ENCODE measurements around the gene PLPP3.
A peak's percentile ranks its signal among the peaks of the same experiment; 100 is the strongest.

Gene PLPP3

DNA sequence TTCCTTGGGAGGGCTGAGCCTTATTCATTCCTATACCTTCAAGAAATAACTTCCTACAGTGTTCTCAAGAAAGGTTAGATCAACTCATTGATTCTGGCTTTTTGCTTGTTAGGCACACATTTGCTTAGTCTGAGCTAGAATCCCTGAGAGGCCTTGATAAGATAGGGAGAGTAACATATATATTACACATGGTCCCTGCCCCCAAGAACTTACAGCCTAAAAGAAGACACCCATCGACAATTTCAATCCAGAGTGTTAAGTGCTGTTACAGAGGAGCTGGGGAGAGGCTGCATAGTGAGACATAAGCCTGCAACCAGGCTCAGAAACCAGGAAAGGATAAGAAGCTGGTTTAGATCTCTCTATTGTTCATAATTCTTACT, 68.7 kb downstream of the PLPP3 start:
- Mint-ChIP-seq H3K27me3 (peaks cover 3% of the 10 kb centered on the region), H3K4me1 (ENCODE audit: low read depth) (peaks cover 5% of the 10 kb centered on the region), H3K9me3 (no peaks in the 10 kb centered on the region), H3K36me3 (ENCODE audit: low read depth) (no peaks in the 10 kb centered on the region), H3K27ac (no peak overlapping the region), H3K4me3 (no peak overlapping the region)

DNA sequence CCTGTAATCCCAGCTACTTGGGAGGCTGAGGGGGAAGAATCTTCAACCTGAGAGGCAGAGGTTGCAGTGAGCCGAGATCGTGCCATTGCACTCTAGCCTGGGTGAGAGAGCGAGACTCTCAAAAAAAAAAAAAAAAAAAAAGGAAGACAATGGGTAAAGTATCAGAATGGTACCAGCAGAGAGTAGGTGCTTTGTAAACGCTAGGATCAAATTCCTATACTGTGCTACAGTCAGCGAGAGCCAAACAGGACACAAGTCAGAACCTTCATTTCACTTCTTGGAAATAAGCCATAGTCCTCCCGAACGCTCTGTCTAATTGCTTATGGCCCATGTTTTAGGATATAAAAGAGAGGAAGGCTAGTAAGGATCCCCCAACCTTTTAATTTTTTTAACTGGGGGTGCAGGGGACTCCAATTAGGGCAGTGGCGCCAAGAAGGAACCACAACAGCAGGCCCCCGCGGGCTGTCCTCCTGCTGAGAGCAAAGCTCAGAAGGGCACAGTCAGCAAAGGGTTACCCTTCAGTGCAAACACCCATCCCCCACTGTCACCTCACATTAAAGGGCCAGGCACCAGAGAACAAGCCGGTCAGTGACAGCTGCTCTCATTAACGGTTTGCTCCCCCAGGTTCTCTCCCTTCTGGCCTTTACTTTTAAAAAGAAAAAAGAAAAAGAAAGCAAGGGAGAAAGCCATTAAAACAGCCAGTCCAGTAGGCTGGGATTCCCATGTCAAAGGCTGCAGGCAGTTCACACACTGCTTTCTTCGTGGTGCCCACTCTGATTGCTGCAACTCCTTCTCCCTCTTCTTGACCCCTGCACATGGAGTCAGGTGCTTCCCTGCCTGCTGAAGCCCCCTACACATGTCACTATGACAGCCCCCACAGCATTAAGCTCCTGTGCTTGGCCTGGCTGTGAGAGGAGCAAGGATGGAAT, 69.4 kb downstream of the PLPP3 start:
- H3K27me3 Mint-ChIP-seq: peaks cover 3% of the 10 kb centered on the region
- H3K36me3 Mint-ChIP-seq (ENCODE audit: low read depth): no peaks in the 10 kb centered on the region
- no peak overlapping the region for H3K4me3 Mint-ChIP-seq
- H3K27ac Mint-ChIP-seq: no peak overlapping the region
- peaks cover 5% of the 10 kb centered on the region for H3K4me1 Mint-ChIP-seq (ENCODE audit: low read depth)
- H3K9me3 Mint-ChIP-seq: no peaks in the 10 kb centered on the region

DNA sequence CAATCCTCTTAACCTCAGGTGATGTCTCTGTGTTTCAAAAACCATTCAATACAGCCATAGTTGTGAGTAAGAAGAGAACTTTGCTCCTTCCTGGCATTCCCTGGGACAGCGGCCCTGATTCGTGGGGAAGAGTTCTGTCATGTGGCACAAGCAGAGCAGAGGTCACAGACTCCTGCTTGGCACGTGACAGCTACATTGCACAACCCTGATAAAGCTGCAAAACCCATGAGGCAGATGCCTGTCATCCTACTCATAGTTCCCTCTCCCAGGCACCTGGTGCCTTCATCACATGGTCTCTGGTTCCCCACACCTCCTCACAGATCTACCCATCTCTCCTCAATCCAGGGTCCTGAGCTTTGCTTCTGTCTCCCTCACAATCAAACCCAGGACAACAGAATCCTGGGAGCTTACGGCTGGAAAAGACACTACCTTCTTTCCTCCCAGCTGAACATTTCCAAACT, 70.8 kb downstream of the PLPP3 start:
- Mint-ChIP-seq H3K9me3 (no peaks in the 10 kb centered on the region), H3K27ac (no peak overlapping the region), H3K36me3 (ENCODE audit: low read depth) (no peaks in the 10 kb centered on the region), H3K4me3 (no peak overlapping the region), H3K27me3 (peaks cover 3% of the 10 kb centered on the region), H3K4me1 (ENCODE audit: low read depth) (peaks cover 5% of the 10 kb centered on the region)

DNA sequence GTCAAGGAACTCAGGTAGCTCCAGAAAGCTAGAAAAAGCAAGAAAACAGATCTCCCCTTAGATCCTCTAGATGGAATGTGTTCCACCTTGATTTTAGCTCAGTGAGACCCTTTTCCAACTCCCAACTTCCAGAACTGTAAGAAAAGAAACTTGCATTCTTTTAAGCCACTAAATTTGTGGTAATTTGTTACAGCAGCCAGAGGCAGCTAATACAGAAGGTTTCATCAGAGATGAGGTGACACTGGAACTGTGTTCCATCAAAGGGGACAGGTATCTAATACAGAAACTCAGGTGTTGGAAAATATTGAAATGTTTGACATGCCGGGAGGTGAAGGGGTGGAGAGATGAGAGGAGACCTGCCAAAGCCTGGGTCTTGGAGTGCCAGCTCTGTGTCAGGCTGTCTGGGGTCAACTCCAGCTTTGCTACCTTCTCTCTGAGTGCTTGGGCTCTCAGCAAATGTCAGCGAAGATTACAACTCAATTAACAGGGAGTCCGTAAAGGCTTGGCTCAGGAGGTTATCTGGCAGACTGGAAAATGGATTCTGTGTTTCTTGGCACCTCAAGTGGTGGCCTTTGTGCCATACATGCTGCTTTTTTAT, 71.3 kb downstream of the PLPP3 start:
- no peaks in the 10 kb centered on the region for H3K9me3 Mint-ChIP-seq
- peaks cover 3% of the 10 kb centered on the region for H3K27me3 Mint-ChIP-seq
- H3K36me3 Mint-ChIP-seq (ENCODE audit: low read depth): no peaks in the 10 kb centered on the region
- no peak overlapping the region for H3K4me3 Mint-ChIP-seq
- no peak overlapping the region for H3K27ac Mint-ChIP-seq
- peaks cover 5% of the 10 kb centered on the region for H3K4me1 Mint-ChIP-seq (ENCODE audit: low read depth)

DNA sequence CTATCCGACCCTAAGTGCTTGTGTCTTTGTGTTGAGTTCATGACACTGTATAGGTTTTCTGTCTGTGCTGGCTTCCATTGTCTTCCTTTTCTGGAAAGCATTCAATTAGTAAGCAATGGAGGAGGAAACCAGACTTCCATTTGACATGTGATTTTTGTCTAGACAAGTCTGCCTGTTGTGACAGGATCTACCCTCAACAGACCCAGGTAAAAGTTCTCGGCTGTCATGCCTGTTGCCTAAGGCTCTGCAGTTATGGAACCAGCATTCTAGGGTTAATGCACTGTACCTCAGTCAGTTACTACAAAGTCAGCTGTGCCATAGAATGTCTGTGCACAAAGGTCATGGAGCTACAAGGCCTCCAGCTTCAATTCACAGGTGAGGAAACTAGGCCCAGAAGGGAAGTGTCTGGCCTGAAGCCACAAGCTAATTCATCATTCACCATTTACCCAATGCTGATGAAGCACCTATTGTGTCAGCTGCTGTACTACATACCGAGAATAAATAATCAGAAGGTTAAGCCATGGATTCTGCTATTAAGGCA, 72.3 kb downstream of the PLPP3 start:
- Mint-ChIP-seq H3K4me1 (ENCODE audit: low read depth) (peaks cover 5% of the 10 kb centered on the region), H3K27ac (no peak overlapping the region), H3K9me3 (peaks cover 7% of the 10 kb centered on the region), H3K36me3 (ENCODE audit: low read depth) (no peaks in the 10 kb centered on the region), H3K27me3 (peaks cover 3% of the 10 kb centered on the region), H3K4me3 (no peak overlapping the region)

DNA sequence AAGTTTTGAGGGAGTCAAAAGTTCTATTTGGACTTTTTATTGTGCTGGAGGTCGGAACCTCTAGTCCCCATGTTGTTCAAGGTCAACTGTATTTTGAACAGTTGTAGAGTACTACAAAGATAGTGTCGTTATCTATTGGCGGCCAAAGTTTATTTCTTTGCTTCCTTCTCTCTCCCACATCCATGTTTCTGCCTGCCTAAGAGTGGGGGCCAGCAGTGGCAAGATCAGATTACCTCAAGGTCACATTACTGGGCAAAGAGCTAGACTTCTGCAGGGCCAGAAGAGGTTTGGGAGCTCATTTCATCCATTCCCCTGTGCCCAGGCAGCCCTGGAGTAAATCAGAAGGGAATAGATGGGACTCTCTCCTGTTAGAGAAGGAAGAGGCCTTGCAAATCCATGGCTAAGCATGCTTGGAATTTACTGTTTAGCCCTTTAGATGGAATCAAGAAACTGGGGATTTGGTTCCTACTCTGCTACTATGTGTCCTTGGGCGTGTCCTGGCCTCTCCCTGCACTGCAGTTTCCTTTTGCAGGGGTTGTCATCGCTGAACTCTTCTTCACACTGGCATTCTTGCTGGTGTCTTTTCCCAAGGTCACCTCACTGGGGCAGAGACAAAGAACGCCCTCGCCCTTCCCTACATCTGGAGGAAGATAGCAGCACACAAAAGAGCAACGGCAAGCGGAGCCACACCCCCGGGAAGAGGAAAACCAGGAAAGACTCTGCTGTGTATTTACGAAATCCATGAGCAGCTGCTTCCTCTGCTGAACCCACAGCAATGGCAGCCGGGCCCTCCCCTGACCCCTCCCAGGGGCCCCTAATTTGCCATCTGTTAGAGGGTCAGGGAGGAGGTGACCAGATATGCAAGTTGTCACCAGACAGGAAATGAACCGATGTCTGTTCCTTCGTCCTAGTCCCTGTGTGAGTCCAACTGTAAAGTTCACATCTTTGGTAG, 73.3 kb downstream of the PLPP3 start:
- Mint-ChIP-seq H3K27me3 (peaks cover 8% of the 10 kb centered on the region), H3K36me3 (ENCODE audit: low read depth) (no peaks in the 10 kb centered on the region), H3K27ac (no peak overlapping the region), H3K4me3 (no peak overlapping the region), H3K4me1 (ENCODE audit: low read depth) (peaks cover 5% of the 10 kb centered on the region), H3K9me3 (peaks cover 10% of the 10 kb centered on the region)

DNA sequence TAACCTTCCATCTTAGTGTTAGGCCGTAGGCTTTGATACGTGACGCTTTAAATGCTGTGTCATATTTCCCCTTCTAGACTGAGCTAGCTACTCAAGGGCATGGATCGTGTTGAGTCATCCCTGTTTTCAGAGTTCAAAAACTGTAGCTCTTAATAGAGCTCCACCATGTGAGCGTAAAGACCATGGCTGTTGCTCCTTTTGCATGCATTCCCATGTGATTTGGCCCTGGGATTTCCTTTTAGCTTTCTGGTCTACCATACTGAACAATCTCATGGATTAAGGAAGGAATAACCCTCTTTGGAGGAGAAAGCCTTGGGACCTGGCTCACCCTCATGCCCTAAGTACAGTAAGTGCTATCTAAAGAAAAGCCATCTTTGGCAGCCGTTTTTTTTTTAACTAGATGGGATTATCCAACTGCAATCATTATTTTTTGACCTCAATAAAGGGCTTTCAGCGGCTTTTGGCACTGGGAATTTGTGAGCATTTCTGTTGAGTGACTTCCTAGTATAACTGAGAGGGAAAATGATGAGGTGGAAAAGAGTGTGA, 76.6 kb downstream of the PLPP3 start:
- H3K27me3 Mint-ChIP-seq: peaks cover 5% of the 10 kb centered on the region
- peaks cover 5% of the 10 kb centered on the region for H3K4me1 Mint-ChIP-seq (ENCODE audit: low read depth)
- no peak overlapping the region for H3K4me3 Mint-ChIP-seq
- H3K9me3 Mint-ChIP-seq: peaks cover 10% of the 10 kb centered on the region
- H3K36me3 Mint-ChIP-seq (ENCODE audit: low read depth): no peaks in the 10 kb centered on the region
- peak overlapping the region; percentile 6 for H3K27ac Mint-ChIP-seq

DNA sequence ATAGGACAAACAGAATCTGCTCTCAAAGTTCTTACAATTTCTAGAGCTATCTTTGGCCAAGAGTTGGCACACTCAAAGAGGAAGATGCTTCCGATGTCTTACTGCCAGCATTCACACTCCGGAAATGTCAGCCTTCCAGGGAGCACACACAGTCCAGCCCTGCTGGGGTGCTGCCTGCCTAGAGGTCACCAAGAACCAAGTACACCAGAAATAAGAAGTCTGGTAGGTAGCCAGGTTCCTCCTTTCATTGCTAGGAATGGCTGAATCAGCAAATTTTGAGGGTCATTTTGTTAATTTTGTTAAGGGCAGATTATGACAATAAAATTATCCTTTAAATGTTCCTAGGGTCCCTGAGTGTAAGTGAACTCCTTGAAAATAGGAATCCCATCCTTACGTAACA, 77.5 kb downstream of the PLPP3 start:
- Mint-ChIP-seq H3K36me3 (ENCODE audit: low read depth) (no peaks in the 10 kb centered on the region), H3K27me3 (peaks cover 5% of the 10 kb centered on the region), H3K4me3 (no peak overlapping the region), H3K4me1 (ENCODE audit: low read depth) (peaks cover 5% of the 10 kb centered on the region), H3K9me3 (peaks cover 10% of the 10 kb centered on the region), H3K27ac (no peak overlapping the region)

DNA sequence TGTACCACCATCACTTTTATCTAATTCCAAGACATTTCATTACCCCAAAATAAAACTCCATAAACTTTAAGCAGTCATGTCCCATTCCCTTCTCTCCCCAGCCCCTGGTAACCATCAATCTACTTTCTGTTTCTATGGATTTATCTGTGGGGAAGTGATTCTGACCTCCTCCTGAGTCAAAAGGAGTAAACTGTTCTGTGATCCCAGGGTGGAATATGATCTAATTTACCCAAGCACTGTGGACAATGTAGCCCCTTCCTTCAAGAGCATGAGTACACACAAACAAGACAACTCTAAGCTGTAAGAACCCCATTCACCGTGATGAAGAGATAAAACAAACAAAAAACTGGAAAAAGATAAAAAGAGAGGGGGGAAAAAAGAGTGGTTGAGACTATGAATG, 77.9 kb downstream of the PLPP3 start:
- no peaks in the 10 kb centered on the region for H3K36me3 Mint-ChIP-seq (ENCODE audit: low read depth)
- H3K27me3 Mint-ChIP-seq: peaks cover 8% of the 10 kb centered on the region
- H3K27ac Mint-ChIP-seq: no peak overlapping the region
- H3K4me1 Mint-ChIP-seq (ENCODE audit: low read depth): peaks cover under 1% of the 10 kb centered on the region
- peaks cover 10% of the 10 kb centered on the region for H3K9me3 Mint-ChIP-seq
- H3K4me3 Mint-ChIP-seq: no peak overlapping the region

DNA sequence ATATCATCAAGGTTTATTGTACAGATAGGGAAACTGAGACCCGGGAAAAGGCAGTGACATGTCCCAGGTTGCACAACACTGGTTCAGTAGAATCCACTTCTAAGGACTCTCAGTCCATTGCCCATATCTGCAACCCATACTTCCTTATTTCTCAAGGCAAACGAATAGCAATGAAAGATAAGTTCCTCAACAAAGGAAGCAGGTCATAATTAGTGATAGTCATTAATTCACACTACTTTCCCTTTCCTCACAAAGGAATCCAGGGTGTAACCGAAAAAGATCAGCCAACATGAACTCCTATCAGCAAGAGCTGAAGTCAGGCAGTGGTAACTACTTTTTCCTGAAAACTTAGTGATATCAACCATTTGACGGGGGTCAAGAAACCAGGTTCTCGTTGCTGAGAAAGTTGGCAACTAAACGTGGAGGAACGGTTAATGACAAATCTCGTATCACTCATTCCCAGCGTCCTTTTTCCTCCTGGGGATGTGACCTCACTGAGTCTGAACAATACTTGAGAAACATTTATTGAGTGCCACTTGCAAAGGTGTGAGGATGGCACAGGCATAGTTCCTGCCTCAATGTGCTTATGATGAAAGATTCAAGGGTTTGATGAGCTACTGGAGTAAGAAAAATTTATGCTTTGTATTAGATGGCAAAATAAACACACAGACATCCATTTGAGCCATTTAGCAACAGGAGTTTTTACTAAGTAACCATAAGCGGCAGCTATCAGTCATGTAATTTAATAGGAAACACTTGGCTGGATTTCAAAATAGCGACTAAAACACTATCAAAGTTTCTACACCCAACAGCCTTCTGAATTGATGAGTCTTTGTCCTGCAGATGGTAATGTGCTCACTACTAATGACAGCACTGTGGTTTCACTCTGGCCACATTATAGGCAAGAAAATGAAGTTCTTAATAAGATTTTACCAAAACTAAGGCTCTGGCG, 82.3 kb downstream of the PLPP3 start:
- H3K4me3 Mint-ChIP-seq: no peak overlapping the region
- peaks cover 3% of the 10 kb centered on the region for H3K9me3 Mint-ChIP-seq
- H3K4me1 Mint-ChIP-seq (ENCODE audit: low read depth): no peaks in the 10 kb centered on the region
- H3K27ac Mint-ChIP-seq: no peak overlapping the region
- H3K27me3 Mint-ChIP-seq: peaks cover 12% of the 10 kb centered on the region
- H3K36me3 Mint-ChIP-seq (ENCODE audit: low read depth): no peaks in the 10 kb centered on the region

DNA sequence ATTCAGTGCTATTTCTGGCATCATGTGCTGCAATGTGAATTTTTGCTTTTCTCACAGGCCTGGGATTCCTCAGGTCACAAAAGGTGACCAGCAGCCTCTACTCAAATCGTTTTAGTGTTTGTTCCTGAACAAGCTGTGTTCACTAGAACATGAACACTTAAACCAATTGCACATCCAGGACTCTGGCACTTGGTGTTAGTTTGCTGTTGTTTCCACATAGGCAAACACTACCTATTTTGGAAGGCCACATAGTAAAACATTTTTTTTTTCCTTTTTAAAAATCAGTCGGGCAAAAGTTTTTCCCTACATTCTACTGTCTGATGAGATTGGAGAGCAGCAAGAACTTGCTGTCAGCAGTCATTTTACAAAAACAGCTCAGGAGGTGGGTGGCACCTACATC, 83.2 kb downstream of the PLPP3 start:
- Mint-ChIP-seq H3K4me3 (no peak overlapping the region), H3K9me3 (peaks cover 4% of the 10 kb centered on the region), H3K27ac (no peak overlapping the region), H3K4me1 (ENCODE audit: low read depth) (no peaks in the 10 kb centered on the region), H3K27me3 (peaks cover 7% of the 10 kb centered on the region), H3K36me3 (ENCODE audit: low read depth) (no peaks in the 10 kb centered on the region)

DNA sequence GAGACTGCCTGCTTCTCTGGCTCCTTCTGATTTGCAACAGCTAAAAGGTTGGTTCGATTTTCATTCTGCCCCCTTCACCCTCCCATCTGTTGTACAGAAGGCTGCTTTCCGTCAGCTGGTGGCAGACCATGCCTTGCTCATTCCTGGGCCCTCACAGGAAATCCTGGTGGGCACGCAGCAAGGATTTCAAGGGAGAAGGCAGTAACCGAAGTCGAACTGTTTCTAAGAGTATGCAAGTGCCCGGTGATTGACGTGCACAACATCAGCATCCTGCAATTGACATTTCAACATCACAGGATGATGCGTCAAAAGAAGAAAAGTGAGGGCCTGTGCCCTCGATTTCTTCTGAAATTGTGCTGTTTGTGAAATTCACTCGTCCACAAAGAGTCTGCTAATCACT, 83.8 kb downstream of the PLPP3 start:
- no peak overlapping the region for H3K4me3 Mint-ChIP-seq
- H3K27me3 Mint-ChIP-seq: peaks cover 7% of the 10 kb centered on the region
- no peaks in the 10 kb centered on the region for H3K36me3 Mint-ChIP-seq (ENCODE audit: low read depth)
- H3K4me1 Mint-ChIP-seq (ENCODE audit: low read depth): no peaks in the 10 kb centered on the region
- no peak overlapping the region for H3K27ac Mint-ChIP-seq
- peaks cover 5% of the 10 kb centered on the region for H3K9me3 Mint-ChIP-seq

DNA sequence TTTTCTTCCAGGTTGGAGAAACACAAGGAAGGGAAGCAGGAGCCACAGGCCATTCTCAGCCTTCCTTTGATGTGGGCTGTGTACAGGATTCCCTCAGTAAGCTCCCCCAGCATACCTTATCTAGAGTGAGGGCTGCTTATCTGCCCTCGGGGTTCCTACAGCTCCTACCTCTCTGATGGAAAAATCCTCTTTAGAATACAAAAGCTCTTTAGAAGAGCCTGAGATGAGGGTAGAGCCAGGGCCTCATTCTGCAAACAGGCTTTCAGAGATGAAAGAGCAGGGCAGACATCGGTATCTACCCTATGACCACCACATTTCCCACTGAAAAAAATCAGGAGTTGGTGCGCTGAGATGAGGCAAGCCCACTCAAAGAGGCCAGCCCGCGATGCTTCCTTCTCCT, 85.1 kb downstream of the PLPP3 start:
- Mint-ChIP-seq H3K4me3 (no peak overlapping the region), H3K9me3 (peaks cover 8% of the 10 kb centered on the region), H3K27me3 (peaks cover 7% of the 10 kb centered on the region), H3K4me1 (ENCODE audit: low read depth) (no peaks in the 10 kb centered on the region), H3K27ac (no peak overlapping the region), H3K36me3 (ENCODE audit: low read depth) (no peaks in the 10 kb centered on the region)
